ENCODE results near the gene PRRT1B.
"Not testable (repeated sequence)": the region's sequence is repeated elsewhere in the genome, so short reads cannot be mapped to it uniquely, and the experiment has no call there.

The PRRT1B gene

GRCh38 chr9:131505012-131505411 is 40.3 kb upstream of the PRRT1B start:
- no peaks in the 10 kb centered on the region for H3K27me3 ChIP-seq (ENCODE audit: control insufficient read depth in 5 of 5, insufficient read depth in 4 of 5, low read length in 5 of 5)
- no peaks in the 10 kb centered on the region for H3K9me3 ChIP-seq (ENCODE audit: control insufficient read depth in 5 of 5, low read length in 5 of 5)
- no peak overlapping the region for H3K4me3 ChIP-seq (ENCODE audit: low read depth in 1 of 5, low read length in 5 of 5)
- no peak overlapping the region for H3K27ac ChIP-seq (ENCODE audit: low read depth, low read length)
- peaks cover 3 to 29% (median 16%) of the 10 kb centered on the region in 5 donors for H3K36me3 ChIP-seq (ENCODE audit: control insufficient read depth in 5 of 5, insufficient read depth in 5 of 5, low read length in 5 of 5)
- H3K4me1 ChIP-seq (ENCODE audit: control insufficient read depth in 5 of 5, insufficient read depth in 5 of 5, low read length in 5 of 5) = peaks cover 5 to 34% (median 20%) of the 10 kb centered on the region in 5 donors
- H3K9ac ChIP-seq (ENCODE audit: low read length in 5 of 5) = no peak overlapping the region

GRCh38 chr9:131511416-131511815 is 33.9 kb upstream of the PRRT1B start:
- H3K27ac ChIP-seq (ENCODE audit: low read depth, low read length) = no peak overlapping the region
- no peaks in the 10 kb centered on the region for H3K9me3 ChIP-seq (ENCODE audit: control insufficient read depth in 5 of 5, low read length in 5 of 5)
- no peaks in the 10 kb centered on the region for H3K27me3 ChIP-seq (ENCODE audit: control insufficient read depth in 5 of 5, insufficient read depth in 4 of 5, low read length in 5 of 5)
- no peak overlapping the region for H3K4me3 ChIP-seq (ENCODE audit: low read depth in 1 of 5, low read length in 5 of 5)
- peaks cover 3 to 86% (median 68%) of the 10 kb centered on the region in 5 donors for H3K36me3 ChIP-seq (ENCODE audit: control insufficient read depth in 5 of 5, insufficient read depth in 5 of 5, low read length in 5 of 5)
- H3K9ac ChIP-seq (ENCODE audit: low read length in 5 of 5) = no peak overlapping the region
- H3K4me1 ChIP-seq (ENCODE audit: control insufficient read depth in 5 of 5, insufficient read depth in 5 of 5, low read length in 5 of 5) = peaks cover 0 to 5% (median 0%) of the 10 kb centered on the region in 5 donors

DNA sequence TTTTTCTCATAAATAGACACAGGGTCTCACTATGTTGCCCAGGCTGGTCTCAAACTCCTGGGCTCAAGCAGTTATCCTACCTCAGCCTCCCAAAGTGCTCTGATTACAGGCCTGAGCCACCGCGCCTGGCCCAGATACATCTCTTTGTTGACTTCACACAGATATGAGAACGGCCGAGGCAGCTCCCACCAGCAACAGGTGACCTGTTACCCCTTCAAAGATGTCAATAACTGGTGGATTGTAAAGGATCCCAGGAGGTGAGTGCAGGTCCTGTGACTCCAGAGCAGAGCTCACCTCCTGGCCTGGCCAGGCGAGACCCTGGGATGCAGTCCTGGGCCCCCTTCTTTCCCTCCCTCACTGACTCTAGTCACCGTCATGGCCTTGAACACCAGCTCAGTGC is 33.4 kb upstream of the PRRT1B start:
- no peak overlapping the region for H3K4me3 ChIP-seq (ENCODE audit: low read depth in 1 of 5, low read length in 5 of 5)
- H3K9me3 ChIP-seq (ENCODE audit: control insufficient read depth in 5 of 5, low read length in 5 of 5) = no peaks in the 10 kb centered on the region
- H3K27me3 ChIP-seq (ENCODE audit: control insufficient read depth in 5 of 5, insufficient read depth in 4 of 5, low read length in 5 of 5) = no peaks in the 10 kb centered on the region
- no peak overlapping the region for H3K27ac ChIP-seq (ENCODE audit: low read depth, low read length)
- peaks cover 0 to 5% (median 0%) of the 10 kb centered on the region in 5 donors for H3K4me1 ChIP-seq (ENCODE audit: control insufficient read depth in 5 of 5, insufficient read depth in 5 of 5, low read length in 5 of 5)
- H3K9ac ChIP-seq (ENCODE audit: low read length in 5 of 5) = no peak overlapping the region
- peaks cover 3 to 91% (median 73%) of the 10 kb centered on the region in 5 donors for H3K36me3 ChIP-seq (ENCODE audit: control insufficient read depth in 5 of 5, insufficient read depth in 5 of 5, low read length in 5 of 5)

- Histone ChIP-seq H3K27me3 (ENCODE audit: control insufficient read depth in 5 of 5, insufficient read depth in 4 of 5, low read length in 5 of 5) (no peaks in the 10 kb centered on the region), H3K36me3 (ENCODE audit: control insufficient read depth in 5 of 5, insufficient read depth in 5 of 5, low read length in 5 of 5) (peaks cover 3 to 93% (median 74%) of the 10 kb centered on the region in 5 donors), H3K4me1 (ENCODE audit: control insufficient read depth in 5 of 5, insufficient read depth in 5 of 5, low read length in 5 of 5) (peaks cover 0 to 5% (median 0%) of the 10 kb centered on the region in 5 donors), H3K4me3 (ENCODE audit: low read depth in 1 of 5, low read length in 5 of 5) (no peak overlapping the region), H3K9me3 (ENCODE audit: control insufficient read depth in 5 of 5, low read length in 5 of 5) (no peaks in the 10 kb centered on the region), H3K9ac (ENCODE audit: low read length in 5 of 5) (no peak overlapping the region), H3K27ac (ENCODE audit: low read depth, low read length) (no peak overlapping the region)
These were observed 32.1 kb upstream of the PRRT1B start for GRCh38 chr9:131513177-131513576.

GRCh38 chr9:131515559-131516031 is 29.7 kb upstream of the PRRT1B start:
- not testable (repeated sequence) for H3K27me3 ChIP-seq (ENCODE audit: control insufficient read depth in 5 of 5, insufficient read depth in 4 of 5, low read length in 5 of 5); H3K27ac ChIP-seq (ENCODE audit: low read depth, low read length); H3K4me3 ChIP-seq (ENCODE audit: low read depth in 1 of 5, low read length in 5 of 5); H3K9me3 ChIP-seq (ENCODE audit: control insufficient read depth in 5 of 5, low read length in 5 of 5); H3K9ac ChIP-seq (ENCODE audit: low read length in 5 of 5); H3K4me1 ChIP-seq (ENCODE audit: control insufficient read depth in 5 of 5, insufficient read depth in 5 of 5, low read length in 5 of 5)
- peaks cover 0 to 96% (median 89%) of the 10 kb centered on the region in 5 donors for H3K36me3 ChIP-seq (ENCODE audit: control insufficient read depth in 5 of 5, insufficient read depth in 5 of 5, low read length in 5 of 5)

DNA sequence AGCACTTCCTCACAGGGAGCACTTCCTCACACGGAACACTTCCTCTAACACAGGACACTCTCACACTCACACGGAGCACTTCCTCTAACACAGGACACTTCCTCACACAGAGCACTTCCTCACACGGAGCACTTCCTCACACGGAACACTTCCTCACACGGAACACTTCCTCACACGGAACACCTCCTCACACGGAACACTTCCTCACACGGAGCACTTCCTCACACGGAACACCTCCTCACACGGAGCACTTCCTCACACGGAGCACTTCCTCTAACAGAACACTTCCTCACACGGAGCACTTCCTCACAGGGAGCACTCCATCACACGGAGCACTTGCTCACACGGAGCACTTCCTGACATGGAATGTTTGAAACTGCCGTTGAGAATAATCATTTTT is 29.2 kb upstream of the PRRT1B start:
- no peak overlapping the region for H3K27ac ChIP-seq (ENCODE audit: low read depth, low read length)
- H3K36me3 ChIP-seq (ENCODE audit: control insufficient read depth in 5 of 5, insufficient read depth in 5 of 5, low read length in 5 of 5) = peaks cover 0 to 96% (median 87%) of the 10 kb centered on the region in 5 donors
- H3K27me3 ChIP-seq (ENCODE audit: control insufficient read depth in 5 of 5, insufficient read depth in 4 of 5, low read length in 5 of 5) = no peaks in the 10 kb centered on the region
- H3K4me3 ChIP-seq (ENCODE audit: low read depth in 1 of 5, low read length in 5 of 5) = no peak overlapping the region
- H3K9me3 ChIP-seq (ENCODE audit: control insufficient read depth in 5 of 5, low read length in 5 of 5) = no peaks in the 10 kb centered on the region
- no peak overlapping the region for H3K9ac ChIP-seq (ENCODE audit: low read length in 5 of 5)
- peaks cover 0 to 5% (median 0%) of the 10 kb centered on the region in 5 donors for H3K4me1 ChIP-seq (ENCODE audit: control insufficient read depth in 5 of 5, insufficient read depth in 5 of 5, low read length in 5 of 5)

DNA sequence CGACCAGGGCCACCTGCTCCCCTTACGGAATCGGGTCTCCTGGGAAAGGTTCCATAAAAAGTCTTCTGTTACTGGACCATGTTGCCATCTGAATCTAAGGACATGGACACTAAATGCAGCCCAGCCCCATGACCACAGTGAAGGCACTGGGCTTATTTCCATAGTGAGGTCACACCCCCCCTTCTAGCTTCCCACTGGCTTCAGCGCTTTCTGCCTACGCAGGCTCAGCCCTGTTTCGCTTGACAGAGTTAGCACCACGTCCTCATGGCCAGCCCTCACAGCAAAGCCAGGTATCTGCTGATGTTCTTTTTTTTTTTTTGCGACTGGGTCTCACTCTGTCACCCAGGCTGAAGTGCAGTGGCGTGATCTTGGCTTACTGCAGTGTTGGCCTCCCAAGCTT is 28.4 kb upstream of the PRRT1B start:
- no peak overlapping the region for H3K27ac ChIP-seq (ENCODE audit: low read depth, low read length)
- no peaks in the 10 kb centered on the region for H3K9me3 ChIP-seq (ENCODE audit: control insufficient read depth in 5 of 5, low read length in 5 of 5)
- H3K4me3 ChIP-seq (ENCODE audit: low read depth in 1 of 5, low read length in 5 of 5) = no peak overlapping the region
- no peak overlapping the region for H3K9ac ChIP-seq (ENCODE audit: low read length in 5 of 5)
- peaks cover 0 to 96% (median 87%) of the 10 kb centered on the region in 5 donors for H3K36me3 ChIP-seq (ENCODE audit: control insufficient read depth in 5 of 5, insufficient read depth in 5 of 5, low read length in 5 of 5)
- no peaks in the 10 kb centered on the region for H3K27me3 ChIP-seq (ENCODE audit: control insufficient read depth in 5 of 5, insufficient read depth in 4 of 5, low read length in 5 of 5)
- no peaks in the 10 kb centered on the region for H3K4me1 ChIP-seq (ENCODE audit: control insufficient read depth in 5 of 5, insufficient read depth in 5 of 5, low read length in 5 of 5)

- no peaks in the 10 kb centered on the region for H3K27me3 ChIP-seq (ENCODE audit: control insufficient read depth in 5 of 5, insufficient read depth in 4 of 5, low read length in 5 of 5)
- H3K9ac ChIP-seq (ENCODE audit: low read length in 5 of 5) = no peak overlapping the region
- H3K4me3 ChIP-seq (ENCODE audit: low read depth in 1 of 5, low read length in 5 of 5) = no peak overlapping the region
- H3K4me1 ChIP-seq (ENCODE audit: control insufficient read depth in 5 of 5, insufficient read depth in 5 of 5, low read length in 5 of 5) = no peaks in the 10 kb centered on the region
- H3K36me3 ChIP-seq (ENCODE audit: control insufficient read depth in 5 of 5, insufficient read depth in 5 of 5, low read length in 5 of 5) = peaks cover 0 to 97% (median 90%) of the 10 kb centered on the region in 5 donors
- no peaks in the 10 kb centered on the region for H3K9me3 ChIP-seq (ENCODE audit: control insufficient read depth in 5 of 5, low read length in 5 of 5)
- no peak overlapping the region for H3K27ac ChIP-seq (ENCODE audit: low read depth, low read length)
These were observed 27.5 kb upstream of the PRRT1B start for GRCh38 chr9:131517761-131518190.

DNA sequence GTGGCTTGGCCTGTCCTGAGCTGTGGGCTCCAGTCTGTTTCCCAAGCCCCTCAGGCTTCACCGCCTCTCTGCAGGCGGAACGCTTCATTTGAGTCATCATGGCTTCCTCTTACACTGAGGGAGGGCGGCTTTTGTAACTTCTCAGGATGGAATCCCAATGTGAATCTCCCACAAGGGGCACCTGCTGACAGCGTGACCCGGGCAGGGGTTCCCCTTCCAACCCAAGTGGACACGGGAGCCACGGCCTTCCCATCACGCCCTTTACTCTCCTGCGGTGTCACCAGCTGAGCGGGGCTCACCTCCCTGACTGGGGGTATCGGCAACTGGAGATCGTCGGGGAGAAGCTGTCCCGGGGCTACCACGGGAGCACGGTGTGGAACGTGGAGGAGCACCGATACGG is 26.8 kb upstream of the PRRT1B start:
- Histone ChIP-seq H3K9ac (ENCODE audit: low read length in 5 of 5) (no peak overlapping the region), H3K9me3 (ENCODE audit: control insufficient read depth in 5 of 5, low read length in 5 of 5) (no peaks in the 10 kb centered on the region), H3K4me1 (ENCODE audit: control insufficient read depth in 5 of 5, insufficient read depth in 5 of 5, low read length in 5 of 5) (no peaks in the 10 kb centered on the region), H3K27me3 (ENCODE audit: control insufficient read depth in 5 of 5, insufficient read depth in 4 of 5, low read length in 5 of 5) (no peaks in the 10 kb centered on the region), H3K36me3 (ENCODE audit: control insufficient read depth in 5 of 5, insufficient read depth in 5 of 5, low read length in 5 of 5) (peaks cover 0 to 97% (median 90%) of the 10 kb centered on the region in 5 donors), H3K27ac (ENCODE audit: low read depth, low read length) (no peak overlapping the region), H3K4me3 (ENCODE audit: low read depth in 1 of 5, low read length in 5 of 5) (no peak overlapping the region)

DNA sequence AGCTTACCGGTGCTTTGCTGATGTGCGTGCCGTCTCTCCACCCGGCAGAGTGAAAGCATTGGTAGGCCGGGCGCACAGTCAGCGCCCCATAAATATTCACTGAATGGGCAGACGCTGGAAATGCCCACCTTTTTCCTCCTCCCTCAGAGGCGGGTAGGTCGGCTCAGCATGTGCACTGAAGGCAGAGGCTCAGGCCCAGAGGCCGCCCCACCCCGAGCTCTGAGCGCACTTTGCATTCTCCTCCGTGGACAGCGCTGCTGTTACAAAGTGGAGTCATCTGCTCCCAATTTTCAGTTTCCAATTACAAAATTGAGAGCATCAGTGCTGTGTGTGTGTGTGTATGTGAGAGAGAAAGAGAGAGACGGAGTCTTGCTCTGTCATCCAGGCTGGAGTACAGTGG is 24.8 kb upstream of the PRRT1B start:
- no peaks in the 10 kb centered on the region for H3K9me3 ChIP-seq (ENCODE audit: control insufficient read depth in 5 of 5, low read length in 5 of 5)
- H3K27ac ChIP-seq (ENCODE audit: low read depth, low read length) = no peak overlapping the region
- no peak overlapping the region for H3K4me3 ChIP-seq (ENCODE audit: low read depth in 1 of 5, low read length in 5 of 5)
- H3K4me1 ChIP-seq (ENCODE audit: control insufficient read depth in 5 of 5, insufficient read depth in 5 of 5, low read length in 5 of 5) = no peaks in the 10 kb centered on the region
- H3K9ac ChIP-seq (ENCODE audit: low read length in 5 of 5) = no peak overlapping the region
- no peaks in the 10 kb centered on the region for H3K27me3 ChIP-seq (ENCODE audit: control insufficient read depth in 5 of 5, insufficient read depth in 4 of 5, low read length in 5 of 5)
- peaks cover 0 to 97% (median 94%) of the 10 kb centered on the region in 5 donors for H3K36me3 ChIP-seq (ENCODE audit: control insufficient read depth in 5 of 5, insufficient read depth in 5 of 5, low read length in 5 of 5)

Measured in subcutaneous abdominal adipose tissue (tissue), 5 donors.